SK-N-SH treated with all-trans-retinoic acid at 6 μM for 48 hours (cell line): ENCODE measurements around the gene DNTT.

Experiments used
- CSDC2 ChIP-seq: fragments of 250-450 bp; sonication (Bioruptor Pico); IDR thresholded peaks from 2 replicates; pipeline ENCODE4 v1.5.0; 2020; ENCODE audit warnings: mild to moderate bottlenecking, moderate library complexity
- OSR1 ChIP-seq: fragments of 250-450 bp; sonication (Bioruptor Pico); IDR thresholded peaks from 2 replicates; pipeline ENCODE4 v1.8.0; 2022; ENCODE audit warnings: moderate library complexity, mild to moderate bottlenecking, inconsistent platforms
- RARB ChIP-seq: fragments of 250-450 bp; sonication (Bioruptor Pico); IDR thresholded peaks from 2 replicates; pipeline ENCODE4 v1.8.0; 2021; ENCODE audit warnings: mild to moderate bottlenecking, moderate library complexity
- SNAI2 ChIP-seq: fragments of 250-450 bp; sonication (Bioruptor Pico); IDR thresholded peaks from 2 replicates; pipeline ENCODE4 v1.5.0; 2020; ENCODE audit warnings: mild to moderate bottlenecking, moderate library complexity
- TCF4 ChIP-seq: fragments of 250-450 bp; sonication (Bioruptor Pico); IDR thresholded peaks from 2 replicates; pipeline ENCODE4 v1.8.0; 2021; ENCODE audit warnings: mild to moderate bottlenecking, moderate library complexity, borderline replicate concordance
- TOX ChIP-seq: fragments of 250-450 bp; sonication (Bioruptor Pico); IDR thresholded peaks from 2 replicates; pipeline ENCODE4 v1.8.0; 2021; ENCODE audit warnings: mild to moderate bottlenecking, moderate library complexity, borderline replicate concordance
- ZC3H10 ChIP-seq: fragments of 250-450 bp; sonication (Bioruptor Pico); IDR thresholded peaks from 2 replicates; pipeline ENCODE4 v1.5.1; 2021; ENCODE audit warnings: mild to moderate bottlenecking, moderate library complexity
- ZNF565 ChIP-seq: fragments of 450-650 bp; formaldehyde crosslinking; conservative IDR thresholded peaks from 2 replicates; pipeline ENCODE4 v1.5.0; 2020; ENCODE audit warnings: low read depth, mild to moderate bottlenecking, moderate library complexity
- TF ChIP-seq, protein P1 (sequence below): fragments of 250-450 bp; sonication (Bioruptor Pico); IDR thresholded peaks from 2 replicates; pipeline ENCODE4 v1.5.1; 2020; ENCODE audit warnings: low read depth, mild to moderate bottlenecking, moderate library complexity
- TF ChIP-seq, protein P2 (sequence below): fragments of 250-450 bp; sonication (Bioruptor Pico); IDR thresholded peaks from 2 replicates; pipeline ENCODE4 v1.8.0; 2020; ENCODE audit warnings: mild to moderate bottlenecking, moderate library complexity, borderline replicate concordance

- TF ChIP-seq TCF4, result no peak
- no peak for TF ChIP-seq ZNF565 (CRISPR knock-in tag)
- no peak for TF ChIP-seq CSDC2 (CRISPR knock-in tag)
- TF ChIP-seq SNAI2 (CRISPR knock-in tag), result no peak
- no peak for TF ChIP-seq OSR1 (CRISPR knock-in tag)
- TF ChIP-seq, protein P1, sequence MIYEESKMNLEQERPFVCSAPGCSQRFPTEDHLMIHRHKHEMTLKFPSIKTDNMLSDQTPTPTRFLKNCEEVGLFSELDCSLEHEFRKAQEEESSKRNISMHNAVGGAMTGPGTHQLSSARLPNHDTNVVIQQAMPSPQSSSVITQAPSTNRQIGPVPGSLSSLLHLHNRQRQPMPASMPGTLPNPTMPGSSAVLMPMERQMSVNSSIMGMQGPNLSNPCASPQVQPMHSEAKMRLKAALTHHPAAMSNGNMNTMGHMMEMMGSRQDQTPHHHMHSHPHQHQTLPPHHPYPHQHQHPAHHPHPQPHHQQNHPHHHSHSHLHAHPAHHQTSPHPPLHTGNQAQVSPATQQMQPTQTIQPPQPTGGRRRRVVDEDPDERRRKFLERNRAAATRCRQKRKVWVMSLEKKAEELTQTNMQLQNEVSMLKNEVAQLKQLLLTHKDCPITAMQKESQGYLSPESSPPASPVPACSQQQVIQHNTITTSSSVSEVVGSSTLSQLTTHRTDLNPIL, result no peak
- no peak for TF ChIP-seq TOX (CRISPR knock-in tag)
- no peak for TF ChIP-seq RARB (CRISPR knock-in tag)
- TF ChIP-seq ZC3H10 (CRISPR knock-in tag), result no peak
- TF ChIP-seq, protein P2, sequence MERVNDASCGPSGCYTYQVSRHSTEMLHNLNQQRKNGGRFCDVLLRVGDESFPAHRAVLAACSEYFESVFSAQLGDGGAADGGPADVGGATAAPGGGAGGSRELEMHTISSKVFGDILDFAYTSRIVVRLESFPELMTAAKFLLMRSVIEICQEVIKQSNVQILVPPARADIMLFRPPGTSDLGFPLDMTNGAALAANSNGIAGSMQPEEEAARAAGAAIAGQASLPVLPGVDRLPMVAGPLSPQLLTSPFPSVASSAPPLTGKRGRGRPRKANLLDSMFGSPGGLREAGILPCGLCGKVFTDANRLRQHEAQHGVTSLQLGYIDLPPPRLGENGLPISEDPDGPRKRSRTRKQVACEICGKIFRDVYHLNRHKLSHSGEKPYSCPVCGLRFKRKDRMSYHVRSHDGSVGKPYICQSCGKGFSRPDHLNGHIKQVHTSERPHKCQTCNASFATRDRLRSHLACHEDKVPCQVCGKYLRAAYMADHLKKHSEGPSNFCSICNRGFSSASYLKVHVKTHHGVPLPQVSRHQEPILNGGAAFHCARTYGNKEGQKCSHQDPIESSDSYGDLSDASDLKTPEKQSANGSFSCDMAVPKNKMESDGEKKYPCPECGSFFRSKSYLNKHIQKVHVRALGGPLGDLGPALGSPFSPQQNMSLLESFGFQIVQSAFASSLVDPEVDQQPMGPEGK (CRISPR knock-in tag), result no peak
These were observed 66.4 kb downstream of the DNTT start for GRCh38 chr10:96370584-96371157.
